Activated CD4-positive, CD25-positive, alpha-beta regulatory T cell treated with anti-CD3 and anti-CD28 coated beads, Interleukin-2, amount 50 U/mL, for 72 hours (primary cell): ENCODE data around the gene DLGAP4.

Experiments used
- DNase-seq: peaks from one replicate; pipeline ENCODE4 v3.0.0; 2021

Gene DLGAP4

DNA sequence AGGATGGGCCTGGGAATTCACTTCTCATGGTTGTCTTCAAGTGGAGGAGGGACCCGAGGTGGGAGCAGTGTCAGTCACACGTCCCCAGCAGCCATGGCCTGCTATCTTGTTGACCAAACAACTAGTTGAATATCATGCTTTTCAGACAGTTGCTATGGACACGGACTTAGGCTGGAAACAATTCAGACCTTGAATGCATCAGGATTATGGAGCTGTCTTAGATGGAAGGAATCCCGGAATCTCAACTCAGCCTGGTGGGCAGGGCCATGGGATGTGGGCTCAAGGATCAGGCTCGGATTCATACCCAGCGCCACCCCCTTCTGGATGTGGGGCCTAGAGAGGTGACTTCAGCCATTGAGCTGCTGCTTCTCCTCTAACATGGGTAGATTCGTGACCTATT is 112.6 kb downstream of the DLGAP4 start:
- no peak for DNase-seq

DNA sequence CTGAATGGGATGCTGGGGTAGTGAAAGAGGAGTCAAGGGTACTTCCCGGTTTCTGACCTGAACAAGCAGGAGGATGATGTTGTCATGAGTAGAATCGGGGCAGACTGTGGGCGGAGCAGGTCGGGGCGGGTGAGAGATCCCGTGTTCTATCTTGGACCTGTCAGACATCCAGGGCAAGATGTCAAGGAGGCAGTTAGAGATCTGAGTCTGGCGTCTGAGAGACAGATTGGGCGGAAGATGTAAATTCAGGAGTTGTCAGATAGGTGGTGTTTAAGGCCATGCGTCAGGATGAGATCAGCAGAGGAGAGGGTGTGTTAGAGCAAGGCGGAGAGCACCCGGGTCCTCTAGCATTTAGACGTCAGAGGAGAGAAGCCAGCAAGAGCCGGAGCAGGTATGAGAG is 115.5 kb downstream of the DLGAP4 start:
- no peak for DNase-seq

GRCh38 chr20:36424314-36424713 is 118.2 kb downstream of the DLGAP4 start:
- DNase-seq = no peak

- DNase-seq = no peak
Observed at GRCh38 chr20:36425166-36425565, 119.0 kb downstream of the DLGAP4 start.

DNA sequence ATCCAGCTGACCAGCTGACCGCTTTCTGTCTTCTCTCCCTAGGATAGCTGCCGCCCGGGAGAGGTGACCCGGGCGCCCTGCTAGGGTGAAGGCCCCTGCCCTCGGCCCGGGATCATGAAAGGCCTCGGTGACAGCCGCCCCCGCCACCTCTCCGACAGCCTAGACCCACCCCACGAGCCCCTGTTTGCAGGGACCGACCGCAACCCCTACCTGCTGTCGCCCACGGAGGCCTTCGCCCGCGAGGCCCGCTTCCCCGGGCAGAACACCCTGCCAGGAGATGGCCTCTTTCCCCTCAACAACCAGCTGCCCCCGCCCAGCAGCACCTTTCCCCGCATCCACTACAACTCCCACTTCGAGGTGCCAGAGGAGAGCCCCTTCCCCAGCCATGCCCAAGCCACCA is 125.5 kb downstream of the DLGAP4 start:
- DNase-seq = no peak

DNA sequence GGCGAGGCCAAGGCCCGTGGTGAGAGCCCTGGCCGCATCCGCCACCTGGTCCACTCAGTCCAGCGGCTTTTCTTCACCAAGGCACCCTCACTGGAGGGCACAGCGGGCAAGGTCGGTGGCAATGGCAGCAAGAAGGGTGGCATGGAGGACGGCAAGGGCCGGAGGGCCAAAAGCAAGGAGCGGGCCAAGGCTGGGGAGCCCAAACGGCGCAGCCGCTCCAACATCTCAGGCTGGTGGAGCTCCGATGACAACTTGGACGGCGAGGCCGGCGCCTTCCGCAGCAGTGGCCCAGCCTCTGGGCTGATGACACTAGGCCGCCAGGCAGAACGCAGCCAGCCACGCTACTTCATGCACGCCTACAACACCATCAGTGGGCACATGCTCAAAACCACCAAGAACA is 126.0 kb downstream of the DLGAP4 start:
- no peak for DNase-seq

GRCh38 chr20:36434383-36434782 is 128.2 kb downstream of the DLGAP4 start:
- no peak for DNase-seq

GRCh38 chr20:36435124-36435523 is 129.0 kb downstream of the DLGAP4 start:
- DNase-seq = no peak

DNA sequence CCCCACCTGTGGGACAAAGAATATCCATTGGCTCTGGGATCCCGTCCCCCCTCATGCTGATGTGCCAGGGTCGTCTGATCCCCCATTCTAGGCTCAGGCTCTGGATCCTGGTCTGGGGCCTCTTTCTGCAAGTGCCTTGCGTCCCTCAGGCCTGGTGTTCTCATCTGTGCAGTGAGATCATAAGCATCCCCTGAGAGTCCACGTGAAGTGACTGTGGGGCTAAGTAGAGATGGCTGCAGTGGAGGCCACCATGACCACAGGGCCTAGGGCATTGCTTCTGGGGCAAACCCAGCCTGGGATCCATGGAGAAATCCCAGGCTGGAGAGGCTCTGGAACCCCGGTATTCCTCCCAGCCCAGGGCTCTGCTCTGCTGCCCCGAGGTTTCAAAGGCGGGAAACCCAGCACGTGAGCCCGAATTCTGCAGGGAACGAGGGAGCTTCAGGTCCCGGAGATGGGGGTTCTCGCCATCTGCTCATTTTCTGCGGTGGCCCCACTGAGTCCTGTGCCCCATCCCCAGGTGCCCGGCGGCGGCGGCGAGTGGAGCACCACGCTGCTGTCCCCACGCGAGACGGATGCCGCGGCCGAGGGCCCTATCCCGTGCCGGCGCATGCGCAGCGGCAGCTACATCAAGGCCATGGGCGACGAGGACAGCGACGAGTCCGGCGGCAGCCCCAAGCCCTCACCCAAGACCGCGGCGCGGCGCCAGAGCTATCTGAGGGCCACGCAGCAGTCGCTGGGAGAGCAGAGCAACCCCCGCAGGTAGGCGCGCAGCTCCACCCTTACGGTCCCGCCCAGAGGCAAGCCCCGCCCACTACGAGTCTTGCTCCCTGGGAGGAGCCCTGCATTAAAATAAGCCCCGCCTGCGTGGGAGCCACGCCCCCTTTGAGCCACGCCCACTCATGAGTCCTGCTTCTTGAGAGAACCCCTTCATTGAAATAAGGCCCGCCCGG is 129.7 kb downstream of the DLGAP4 start:
- DNase-seq = peak; percentile 90

DNA sequence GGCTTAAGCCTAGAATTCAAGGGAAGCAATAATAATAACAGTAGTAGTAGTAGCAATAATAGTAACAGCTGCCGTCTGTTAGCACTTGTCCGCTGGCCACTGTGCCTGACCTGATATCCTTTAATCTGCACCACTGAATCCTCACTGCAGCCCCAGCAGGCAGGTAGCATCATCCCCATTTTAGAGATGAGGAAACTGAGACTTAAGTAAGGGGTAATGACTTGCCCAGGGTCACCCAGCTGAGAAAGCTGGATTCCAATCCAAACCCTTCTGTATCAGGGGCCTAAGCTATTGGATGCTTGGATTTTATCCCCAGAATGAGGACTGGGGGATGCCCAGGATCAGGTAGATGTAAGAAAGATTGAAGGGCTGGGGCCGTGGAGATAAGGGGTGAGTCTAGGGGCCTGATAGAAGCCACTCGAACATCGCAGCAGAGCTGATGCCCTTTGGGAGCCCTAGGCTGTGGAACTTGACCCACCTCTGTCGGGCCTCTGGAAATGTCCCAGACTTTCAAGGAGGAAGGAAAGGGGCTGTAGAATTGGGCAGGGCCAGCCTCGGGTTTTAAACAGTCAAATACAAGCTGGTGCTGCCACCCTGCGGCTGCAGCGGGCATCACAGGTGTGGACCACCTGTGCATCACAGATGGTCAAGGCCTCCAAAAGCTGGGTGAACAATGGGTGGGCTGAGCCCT is 133.0 kb downstream of the DLGAP4 start:
- DNase-seq = peak; percentile 72

- DNase-seq = no peak
Observed at GRCh38 chr20:36439731-36440072, 133.6 kb downstream of the DLGAP4 start.

GRCh38 chr20:36440370-36441026 is 134.4 kb downstream of the DLGAP4 start:
- no peak for DNase-seq

GRCh38 chr20:36441027-36441414 is 134.9 kb downstream of the DLGAP4 start:
- DNase-seq = no peak

DNA sequence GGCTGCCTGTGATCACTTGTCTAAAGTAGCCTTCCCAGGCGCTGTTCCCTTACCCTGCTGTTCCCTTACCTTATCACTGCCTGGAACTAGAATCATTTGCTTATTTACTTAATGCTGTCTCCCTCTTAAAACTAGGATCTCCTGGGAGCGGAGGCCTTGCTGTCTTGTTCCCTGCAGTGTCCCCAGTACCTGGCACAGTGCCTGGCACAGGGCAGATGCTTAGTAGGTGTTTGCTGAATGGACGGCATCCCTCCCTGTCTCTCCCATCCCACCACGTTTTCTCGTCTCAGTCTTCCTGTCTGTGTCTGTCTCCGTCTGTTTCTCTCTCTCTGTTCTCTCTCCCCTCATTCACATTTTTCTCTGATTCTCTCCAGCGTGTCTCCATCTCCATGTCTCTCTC is 135.3 kb downstream of the DLGAP4 start:
- no peak for DNase-seq

- DNase-seq = no peak
Observed at GRCh38 chr20:36445847-36446246, 139.7 kb downstream of the DLGAP4 start.

GRCh38 chr20:36446557-36446956 is 140.4 kb downstream of the DLGAP4 start:
- DNase-seq = no peak

DNA sequence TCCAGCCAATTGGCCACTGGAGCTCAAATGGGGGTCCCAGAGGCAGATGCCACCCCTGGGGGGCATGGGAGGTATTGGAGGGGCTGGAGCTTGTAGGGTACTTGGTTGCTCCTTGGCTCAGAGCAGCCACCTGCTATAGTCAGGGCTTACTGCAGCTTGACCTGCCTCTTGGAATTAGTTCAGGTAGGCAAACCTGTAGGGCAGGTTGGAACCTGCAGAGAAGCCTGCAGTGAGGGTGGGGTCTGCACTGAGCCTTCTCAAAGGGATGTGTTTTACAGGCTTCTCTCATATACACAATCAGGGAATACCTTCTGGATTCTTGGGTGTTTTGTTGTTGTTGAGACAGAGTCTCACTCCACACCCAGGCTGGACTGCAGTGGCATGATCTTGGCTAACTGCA is 141.0 kb downstream of the DLGAP4 start:
- no peak for DNase-seq

- DNase-seq = no peak
Observed at GRCh38 chr20:36449663-36450062, 143.5 kb downstream of the DLGAP4 start.

GRCh38 chr20:36454332-36454697 is 148.2 kb downstream of the DLGAP4 start:
- DNase-seq = no peak

GRCh38 chr20:36454698-36455427 is 148.7 kb downstream of the DLGAP4 start:
- no peak for DNase-seq

GRCh38 chr20:36455972-36456625 is 150.0 kb downstream of the DLGAP4 start:
- no peak for DNase-seq
